ENCODE results near the gene EWSR1.

- peak; percentile 52; the same call in 1 of the 2 replicates for TF ChIP-seq USF1 (IDR thresholded peaks at IDR 0.05)
- no peak for TF ChIP-seq CREB1 (IDR thresholded peaks at IDR 0.05; ENCODE audit: low read depth)
- no peak; the same call in 1 of the 2 replicates for TF ChIP-seq ZBTB7A (IDR thresholded peaks at IDR 0.05; ENCODE audit: low read depth)
- TF ChIP-seq TCF12 (IDR thresholded peaks at IDR 0.05; ENCODE audit: low read depth) = peak; percentile 67
- TF ChIP-seq, protein P1, sequence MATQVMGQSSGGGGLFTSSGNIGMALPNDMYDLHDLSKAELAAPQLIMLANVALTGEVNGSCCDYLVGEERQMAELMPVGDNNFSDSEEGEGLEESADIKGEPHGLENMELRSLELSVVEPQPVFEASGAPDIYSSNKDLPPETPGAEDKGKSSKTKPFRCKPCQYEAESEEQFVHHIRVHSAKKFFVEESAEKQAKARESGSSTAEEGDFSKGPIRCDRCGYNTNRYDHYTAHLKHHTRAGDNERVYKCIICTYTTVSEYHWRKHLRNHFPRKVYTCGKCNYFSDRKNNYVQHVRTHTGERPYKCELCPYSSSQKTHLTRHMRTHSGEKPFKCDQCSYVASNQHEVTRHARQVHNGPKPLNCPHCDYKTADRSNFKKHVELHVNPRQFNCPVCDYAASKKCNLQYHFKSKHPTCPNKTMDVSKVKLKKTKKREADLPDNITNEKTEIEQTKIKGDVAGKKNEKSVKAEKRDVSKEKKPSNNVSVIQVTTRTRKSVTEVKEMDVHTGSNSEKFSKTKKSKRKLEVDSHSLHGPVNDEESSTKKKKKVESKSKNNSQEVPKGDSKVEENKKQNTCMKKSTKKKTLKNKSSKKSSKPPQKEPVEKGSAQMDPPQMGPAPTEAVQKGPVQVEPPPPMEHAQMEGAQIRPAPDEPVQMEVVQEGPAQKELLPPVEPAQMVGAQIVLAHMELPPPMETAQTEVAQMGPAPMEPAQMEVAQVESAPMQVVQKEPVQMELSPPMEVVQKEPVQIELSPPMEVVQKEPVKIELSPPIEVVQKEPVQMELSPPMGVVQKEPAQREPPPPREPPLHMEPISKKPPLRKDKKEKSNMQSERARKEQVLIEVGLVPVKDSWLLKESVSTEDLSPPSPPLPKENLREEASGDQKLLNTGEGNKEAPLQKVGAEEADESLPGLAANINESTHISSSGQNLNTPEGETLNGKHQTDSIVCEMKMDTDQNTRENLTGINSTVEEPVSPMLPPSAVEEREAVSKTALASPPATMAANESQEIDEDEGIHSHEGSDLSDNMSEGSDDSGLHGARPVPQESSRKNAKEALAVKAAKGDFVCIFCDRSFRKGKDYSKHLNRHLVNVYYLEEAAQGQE (IDR thresholded peaks at IDR 0.05; ENCODE audit: low read depth) = no peak
- TF ChIP-seq EP300 (IDR thresholded peaks at IDR 0.05; ENCODE audit: borderline replicate concordance) = no peak
- TF ChIP-seq RAD21 (IDR thresholded peaks at IDR 0.05; ENCODE audit: low read depth) = no peak
- TF ChIP-seq MAX (IDR thresholded peaks at IDR 0.05) = 0 out of 2 replicates have a peak, but pooled peaks have one; percentile 38
These were observed at the start of gene EWSR1, which contains the start of gene RHBDD3 for GRCh38 chr22:29267858-29268510.
